HG03097 (cell line): ENCODE results near the gene PLEKHN1.
"Not testable (repeated sequence)": the region's sequence is repeated elsewhere in the genome, so short reads cannot be mapped to it uniquely, and the experiment has no call there.

Experiments
- ATAC-seq: cut with Tn5 transposase; IDR thresholded peaks from one replicate; pipeline ENCODE4 v1.9.1; 2021; ENCODE audit not compliant: unreplicated experiment, low FRiP score

Gene PLEKHN1

GRCh38 chr1:985126-985525 is 18.8 kb downstream of the PLEKHN1 start:
- ATAC-seq = no peak

- ATAC-seq = not testable (repeated sequence)
Measured at GRCh38 chr1:988061-988460, 21.8 kb downstream of the PLEKHN1 start.

- ATAC-seq = not testable (repeated sequence)
Measured at GRCh38 chr1:991275-991674, 25.0 kb downstream of the PLEKHN1 start.

- ATAC-seq = no peak
Measured at GRCh38 chr1:991895-992294, 25.6 kb downstream of the PLEKHN1 start.

GRCh38 chr1:992362-992761 is 26.1 kb downstream of the PLEKHN1 start:
- no peak for ATAC-seq

DNA sequence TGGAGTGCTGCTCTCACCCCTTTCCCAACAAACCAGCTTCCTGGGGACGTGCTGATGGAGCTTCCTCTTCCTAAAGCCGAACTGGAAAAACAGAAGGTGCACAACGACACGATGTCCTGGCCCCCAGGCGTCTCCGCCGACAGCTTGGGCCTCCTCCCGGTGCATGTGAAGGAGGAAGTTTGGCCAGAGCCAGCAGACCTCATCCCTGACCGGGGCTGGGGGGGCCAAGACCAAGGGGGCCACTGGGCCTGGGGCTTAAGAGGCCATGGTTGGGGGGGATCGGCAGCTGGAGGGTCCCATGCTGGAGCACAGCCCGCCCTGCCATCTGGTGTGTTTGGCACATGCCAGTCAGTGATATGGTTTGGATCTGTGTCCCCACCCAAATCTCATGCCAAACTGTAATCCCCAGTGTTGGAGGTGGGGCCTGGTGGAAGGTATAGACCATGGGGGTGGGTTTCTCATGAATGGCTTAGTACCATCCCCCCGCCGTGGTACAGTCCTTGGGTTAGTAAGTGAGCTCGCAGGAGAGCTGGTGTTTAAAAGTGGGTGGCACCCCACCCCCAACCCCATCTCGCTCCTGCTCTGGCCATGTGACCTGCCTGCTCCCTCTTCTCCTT is 27.2 kb downstream of the PLEKHN1 start:
- no peak for ATAC-seq

DNA sequence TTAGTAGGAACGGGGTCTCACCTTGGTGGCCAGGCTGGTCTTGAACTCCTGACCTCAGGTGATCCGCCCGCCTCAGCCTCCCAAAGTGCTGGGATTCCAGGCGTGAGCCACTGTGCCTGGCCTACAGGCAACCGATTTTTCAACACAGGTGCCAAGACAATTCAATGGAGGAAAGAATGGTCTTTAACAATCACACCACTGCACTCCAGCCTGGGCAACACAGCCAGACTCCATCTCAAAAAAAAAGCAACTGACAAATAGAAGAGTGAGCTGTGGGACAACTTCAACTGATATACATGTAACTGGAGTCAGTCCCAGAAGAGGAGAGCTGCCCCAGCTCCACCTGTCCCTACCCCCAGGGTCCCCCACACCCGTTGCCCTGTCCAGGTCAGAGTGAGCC is 28.3 kb downstream of the PLEKHN1 start:
- not testable (repeated sequence) for ATAC-seq

DNA sequence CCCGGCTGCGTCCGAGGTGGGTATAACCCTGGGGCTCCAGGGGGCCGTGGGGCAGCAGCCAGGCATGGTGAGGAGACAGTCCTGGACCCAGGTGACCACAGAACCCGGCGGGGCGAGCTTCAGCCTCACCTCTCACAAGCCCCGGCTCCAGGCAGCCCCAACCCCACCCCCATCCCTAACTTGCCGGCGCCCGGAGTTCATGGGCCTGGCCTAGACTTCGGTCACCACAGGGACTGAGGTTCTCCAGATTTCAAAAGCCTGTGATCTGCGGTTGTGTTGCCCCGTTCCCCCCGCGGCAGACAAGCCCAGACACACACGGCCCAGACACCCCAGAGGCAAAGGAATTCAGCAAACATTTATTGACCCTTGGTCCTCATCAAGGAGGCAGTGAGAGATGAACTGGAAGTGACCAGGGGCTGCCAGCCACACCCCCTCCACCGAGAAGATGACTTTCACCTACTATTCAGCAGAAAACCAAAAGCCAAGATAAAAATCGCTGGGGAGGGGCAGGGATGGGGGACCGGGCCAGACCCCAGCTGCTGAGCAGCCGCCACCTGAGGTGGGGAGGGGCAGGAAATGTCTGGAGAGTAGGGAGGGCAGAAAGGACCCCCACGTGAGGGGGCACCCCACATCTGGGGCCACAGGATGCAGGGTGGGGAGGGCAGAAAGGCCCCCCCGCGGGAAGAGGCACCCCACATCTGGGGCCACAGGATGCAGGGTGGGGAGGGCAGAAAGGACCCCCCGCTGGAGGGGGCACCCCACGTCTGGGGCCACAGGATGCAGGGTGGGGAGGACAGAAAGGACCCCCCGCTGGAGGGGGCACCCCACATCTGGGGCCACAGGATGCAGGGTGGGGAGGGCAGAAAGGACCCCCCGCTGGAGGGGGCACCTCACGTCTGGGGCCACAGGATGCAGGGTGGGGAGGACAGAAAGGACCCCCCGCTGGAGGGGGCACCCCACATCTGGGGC is 29.7 kb downstream of the PLEKHN1 start:
- no peak for ATAC-seq

- no peak for ATAC-seq
Measured at GRCh38 chr1:996851-997712, 30.8 kb downstream of the PLEKHN1 start.

DNA sequence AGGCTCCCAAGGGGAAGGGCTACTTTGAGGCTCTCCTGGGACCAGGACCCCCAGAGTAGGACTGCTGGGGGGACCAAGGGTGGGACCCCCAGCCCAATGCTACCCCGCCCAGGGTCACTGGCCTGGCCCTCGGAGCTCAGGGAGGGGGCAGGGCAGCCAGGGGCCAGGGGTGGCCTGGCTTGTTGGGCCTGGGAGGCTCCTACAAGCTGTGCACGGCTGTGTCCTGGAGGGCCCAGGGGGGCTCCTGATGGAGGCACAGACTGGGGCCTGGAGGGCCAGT is 31.4 kb downstream of the PLEKHN1 start:
- ATAC-seq = no peak

DNA sequence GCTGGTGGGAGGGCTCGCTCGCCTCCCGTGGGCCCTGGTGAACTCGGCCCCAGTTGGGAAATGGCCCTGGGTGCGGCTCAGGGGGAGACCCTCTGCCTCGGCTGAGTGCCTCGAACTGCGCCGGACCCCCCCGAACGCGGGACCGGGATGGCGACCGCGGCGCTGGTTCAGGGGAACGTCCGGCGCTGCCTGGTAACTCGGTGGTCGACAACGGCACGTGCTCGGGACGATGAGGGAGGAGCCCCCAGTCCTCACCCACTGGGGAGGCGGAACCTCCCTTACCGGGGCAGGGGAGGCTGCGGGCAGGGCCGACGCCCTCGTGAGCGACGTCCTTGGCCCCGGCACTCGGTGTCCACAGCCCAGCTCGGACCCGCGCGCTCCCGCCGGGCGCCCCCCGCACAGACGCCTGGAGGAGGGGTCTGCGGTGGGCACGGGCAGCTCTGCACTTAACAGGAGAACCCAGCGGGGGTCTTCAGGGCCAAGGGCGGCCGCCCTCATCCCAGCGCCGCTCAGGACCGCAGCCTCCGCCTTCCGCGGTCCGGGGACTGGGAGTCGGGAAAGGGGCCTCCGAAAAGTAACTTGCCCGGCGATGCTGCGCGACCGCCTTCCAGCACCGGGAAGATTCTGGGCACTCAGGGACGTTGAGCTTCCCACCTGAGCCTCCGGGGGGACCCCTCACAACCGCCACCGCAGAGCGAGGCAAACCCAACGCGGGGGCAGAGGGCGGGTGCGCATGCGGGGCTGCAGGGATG is 31.9 kb downstream of the PLEKHN1 start:
- no peak for ATAC-seq

GRCh38 chr1:998745-998994 is 32.4 kb downstream of the PLEKHN1 start:
- no peak for ATAC-seq

DNA sequence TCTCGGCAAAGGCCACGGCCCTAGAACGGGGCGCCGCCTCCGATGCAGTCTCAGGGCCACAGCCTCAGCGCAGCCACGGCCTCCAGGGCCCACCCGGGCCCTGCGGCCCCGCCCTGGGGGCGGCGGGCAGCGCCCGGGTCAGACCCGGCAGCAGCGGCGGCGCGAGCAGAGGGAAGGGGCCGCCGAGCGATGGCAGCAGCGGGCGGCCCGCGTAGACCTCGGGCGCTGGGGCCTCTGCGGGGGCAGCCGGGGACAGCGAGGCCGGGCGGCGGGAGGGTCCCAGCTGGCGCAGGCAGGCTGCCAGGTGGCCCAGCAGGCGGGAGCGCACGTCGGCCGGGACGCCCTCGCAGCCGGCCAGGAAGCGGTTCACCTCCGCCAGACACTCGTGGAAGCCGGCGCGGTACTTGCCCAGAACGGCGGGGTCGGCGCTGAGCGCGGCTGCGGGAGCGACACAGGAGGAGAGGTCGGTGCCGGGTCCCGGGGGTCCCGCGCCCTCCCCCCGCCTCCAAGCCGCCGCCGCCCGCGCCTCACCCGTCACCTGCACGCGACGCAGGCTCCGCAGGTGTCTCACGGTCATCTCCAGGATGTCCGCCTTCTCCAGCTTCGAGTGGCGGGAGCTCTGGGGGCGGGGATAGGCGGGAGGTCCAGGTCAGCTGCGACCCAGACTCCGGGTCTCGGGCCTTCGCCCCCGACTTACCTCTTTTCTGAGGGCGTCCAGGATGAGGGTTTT is 32.9 kb downstream of the PLEKHN1 start:
- ATAC-seq = no peak

- ATAC-seq = no peak
Measured at GRCh38 chr1:999725-1000356, 33.6 kb downstream of the PLEKHN1 start, which contains the start of gene HES4. HES4 (minus strand) TSS chr1:1000097; CDS start chr1:999973, 124 bp downstream.

GRCh38 chr1:1000357-1001056 is 34.2 kb downstream of the PLEKHN1 start:
- ATAC-seq = no peak

DNA sequence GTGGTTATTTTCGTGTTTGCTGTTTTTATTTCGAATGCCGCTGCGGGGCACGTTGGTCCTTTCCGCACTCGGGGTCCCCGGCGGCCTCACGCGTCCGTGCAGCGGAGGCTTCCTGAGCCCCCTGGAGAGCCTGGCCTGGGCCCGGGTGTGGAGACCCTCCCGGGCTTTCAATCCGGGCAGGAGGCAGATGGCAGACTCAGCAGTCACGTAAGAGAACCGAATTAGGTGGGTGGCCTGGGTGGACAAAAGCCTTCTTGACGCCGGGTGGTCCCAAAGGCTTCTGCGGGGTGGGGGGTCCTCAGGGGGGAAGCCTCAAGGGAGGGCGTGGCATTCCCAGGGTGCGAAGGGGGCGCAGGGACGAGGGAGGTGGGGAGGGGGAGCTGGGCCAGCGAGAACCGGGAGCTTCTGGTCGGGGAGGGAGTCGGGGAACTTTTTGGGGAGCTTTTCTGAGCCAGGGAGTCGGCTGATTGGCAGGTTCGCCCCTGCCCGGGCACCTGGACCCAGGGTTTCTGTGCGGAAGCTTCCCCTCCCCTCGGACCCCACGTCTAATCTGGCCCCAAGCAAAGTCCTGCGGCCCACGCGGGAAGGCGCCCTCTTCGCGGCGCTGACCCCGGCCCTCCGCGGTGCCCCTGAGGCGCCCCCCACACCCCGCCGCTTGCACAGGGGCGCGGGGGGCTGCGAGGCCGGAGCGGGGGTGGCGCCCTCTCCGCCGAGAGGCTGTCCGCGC is 34.9 kb downstream of the PLEKHN1 start:
- ATAC-seq = no peak

- no peak for ATAC-seq
Measured at GRCh38 chr1:1003618-1004419, 37.5 kb downstream of the PLEKHN1 start.

GRCh38 chr1:1004420-1004779 is 38.1 kb downstream of the PLEKHN1 start:
- no peak for ATAC-seq
